Myocyte (in vitro differentiated cells): Measurements from ENCODE around the gene RABGAP1L. TPM values are rescaled to one million over a fixed set of nuclear protein-coding genes. Genes with fewer than 3 reads are reported as not detected.
"Not testable (repeated sequence)": the region's sequence is repeated elsewhere in the genome, so short reads cannot be mapped to it uniquely, and the experiment has no call there.

Experiments
- DNase-seq: peaks from one replicate; pipeline ENCODE4 v3.0.0-alpha.2; 2012; ENCODE audit warnings: low read depth
- total RNA-seq: library from RNA; depleted of rRNA; stranded (reverse); fragments of >200 nt; gene quantifications from 2 replicates; pipeline ENCODE4 v1.2.3, GENCODE V29; 2014

Gene RABGAP1L
- total RNA-seq, 1 donor from 2014 or later, result 12.9 TPM

- DNase-seq, result not testable (repeated sequence)
These were observed 79.7 kb downstream of the RABGAP1L start for GRCh38 chr1:174238845-174239501.

- DNase-seq, result no peak
These were observed 80.2 kb downstream of the RABGAP1L start for GRCh38 chr1:174239541-174239940.

- DNase-seq, result no peak
These were observed 83.5 kb downstream of the RABGAP1L start for GRCh38 chr1:174242856-174243255.

- DNase-seq, result peak; percentile 19
These were observed 84.2 kb downstream of the RABGAP1L start for GRCh38 chr1:174243451-174244000.

- peak; percentile 5 for DNase-seq
These were observed 84.7 kb downstream of the RABGAP1L start for GRCh38 chr1:174244017-174244416.

- DNase-seq, result no peak
These were observed 88.2 kb downstream of the RABGAP1L start for GRCh38 chr1:174247472-174247871.

GRCh38 chr1:174248041-174248440 lies 88.7 kb downstream of the RABGAP1L start:
- DNase-seq, result no peak

- not testable (repeated sequence) for DNase-seq
These were observed 97.1 kb downstream of the RABGAP1L start for GRCh38 chr1:174256386-174256785.

- DNase-seq, result peak; percentile 45
These were observed 98.8 kb downstream of the RABGAP1L start for GRCh38 chr1:174258148-174258550.

- DNase-seq, result peak; percentile 66
These were observed 103.3 kb downstream of the RABGAP1L start for GRCh38 chr1:174262349-174263241.

- DNase-seq, result no peak
These were observed 106.0 kb downstream of the RABGAP1L start for GRCh38 chr1:174265282-174265681.

- no peak for DNase-seq
These were observed 107.2 kb downstream of the RABGAP1L start for GRCh38 chr1:174266476-174266875.

GRCh38 chr1:174266991-174267612 lies 107.8 kb downstream of the RABGAP1L start:
- DNase-seq, result no peak

- no peak for DNase-seq
These were observed 110.8 kb downstream of the RABGAP1L start for GRCh38 chr1:174269989-174270651.

GRCh38 chr1:174273190-174273589 lies 113.9 kb downstream of the RABGAP1L start:
- DNase-seq, result no peak

GRCh38 chr1:174273776-174274175 lies 114.5 kb downstream of the RABGAP1L start:
- no peak for DNase-seq

GRCh38 chr1:174274452-174274851 lies 115.1 kb downstream of the RABGAP1L start:
- DNase-seq, result no peak

- no peak for DNase-seq
These were observed 115.6 kb downstream of the RABGAP1L start for GRCh38 chr1:174274884-174275283.

- no peak for DNase-seq
These were observed 116.8 kb downstream of the RABGAP1L start for GRCh38 chr1:174276087-174276486.

- DNase-seq, result no peak
These were observed 124.7 kb downstream of the RABGAP1L start for GRCh38 chr1:174284052-174284451.

GRCh38 chr1:174286042-174286441 lies 126.7 kb downstream of the RABGAP1L start:
- no peak for DNase-seq
